GM15510 (cell line): ENCODE results near the gene POMGNT2.

Experiments
- POLR2A ChIP-seq: IDR thresholded peaks from 3 replicates; pipeline ENCODE4 v1.6.1; 2011; ENCODE audit warnings: borderline replicate concordance; ENCODE audit not compliant: insufficient read length; ENCODE audit errors: extremely low read depth

Gene POMGNT2

DNA sequence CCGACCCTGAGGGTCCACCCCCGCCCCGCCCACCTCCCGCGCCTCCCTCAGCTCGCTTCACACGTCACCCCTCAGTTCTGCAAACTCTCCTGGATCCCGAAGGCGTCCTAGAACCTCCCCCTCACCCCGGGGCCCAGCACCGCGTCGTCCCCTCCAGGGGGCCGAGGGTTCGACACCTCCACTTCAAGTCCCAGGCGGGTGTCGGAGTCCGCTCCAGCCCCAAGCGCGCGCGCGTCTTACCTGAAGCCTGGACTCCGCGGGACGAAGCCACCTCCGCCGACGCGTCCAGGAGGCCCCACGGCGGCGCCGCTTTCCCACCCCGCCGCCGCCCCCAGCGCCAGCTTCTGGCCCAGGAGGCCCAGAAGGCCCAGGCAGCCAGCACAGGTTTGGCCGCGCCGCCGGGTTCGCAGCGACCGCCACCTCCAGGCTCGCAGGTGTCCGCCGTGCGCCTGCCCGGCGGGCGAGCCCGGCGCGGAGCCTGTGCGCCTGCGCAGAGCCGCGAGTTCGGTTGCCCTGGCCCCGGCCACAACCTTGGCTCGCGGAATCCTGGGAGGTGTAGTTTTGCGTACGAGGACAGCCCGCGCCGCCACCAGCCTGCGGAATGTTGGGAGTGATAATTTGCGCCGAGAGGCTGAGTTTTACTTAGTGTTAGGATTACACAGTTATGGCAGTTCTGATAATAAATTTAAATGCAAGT, at the start of gene POMGNT2:
Gene POMGNT2 (minus strand): TSS at position 484 of the 697 bp plus-strand sequence. CDS start 24,648 bp downstream, outside the sequence.
- no peak for TF ChIP-seq POLR2A

DNA sequence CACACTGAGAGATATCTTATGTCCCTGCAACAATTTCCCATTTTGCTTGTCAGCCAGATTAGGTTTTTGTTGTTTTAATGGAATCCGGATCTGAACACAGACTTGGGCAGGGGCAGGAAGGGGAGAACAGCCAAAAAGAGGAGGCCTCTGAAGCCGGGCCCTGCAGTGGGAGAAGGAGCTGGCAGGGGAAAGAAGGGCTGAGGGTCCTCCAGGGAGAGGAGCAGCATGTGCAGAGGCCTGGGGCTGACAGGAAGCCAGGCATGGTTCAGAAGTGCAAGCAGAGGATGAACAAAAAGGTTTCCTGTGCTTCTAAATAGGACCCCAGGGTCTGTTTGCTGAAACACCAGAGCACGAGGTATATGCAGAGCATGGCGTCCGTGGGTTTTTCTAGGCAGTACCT, 49.1 kb upstream of the POMGNT2 start:
- TF ChIP-seq POLR2A, result no peak

DNA sequence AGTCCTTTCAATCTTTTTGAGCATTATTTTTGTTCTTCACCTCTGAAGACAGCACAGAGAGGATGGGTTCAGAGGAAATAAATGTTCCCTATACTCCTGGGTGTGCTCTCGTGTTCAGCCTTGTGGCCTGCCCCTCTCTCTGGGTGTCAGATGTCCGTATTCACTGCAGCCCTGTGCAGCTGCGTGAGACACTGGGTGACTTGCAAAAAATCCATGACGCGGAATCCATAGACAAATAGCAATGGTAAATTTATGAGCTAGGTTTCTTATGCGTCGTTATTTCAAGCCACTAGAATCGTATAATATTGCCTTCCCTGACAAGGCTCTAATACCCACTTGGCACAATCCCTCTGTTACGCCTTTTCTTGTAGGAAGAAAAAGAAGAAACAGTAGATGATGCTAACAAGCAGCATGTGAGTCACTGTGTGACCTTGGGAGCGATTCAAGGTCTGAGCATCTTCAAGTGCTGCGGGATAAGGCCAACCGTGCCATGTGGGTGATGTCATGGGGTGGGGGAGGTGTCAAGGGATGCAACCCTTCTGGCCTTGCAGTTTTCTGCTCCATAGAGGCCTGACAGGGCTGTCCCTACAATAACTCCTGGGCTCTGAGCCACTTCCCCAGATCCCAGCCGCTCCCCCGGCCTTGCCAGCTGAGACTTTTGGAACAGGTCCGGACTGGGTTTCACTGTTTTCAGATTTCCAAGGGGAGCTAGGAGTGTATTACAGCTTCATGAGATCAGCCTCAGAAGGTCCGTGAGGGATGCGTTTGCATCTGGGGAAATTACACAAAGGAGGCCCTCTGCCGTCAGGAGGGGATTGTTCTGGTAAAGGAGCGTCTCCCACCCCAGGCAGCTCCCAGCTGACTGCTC, 47.6 kb upstream of the POMGNT2 start:
- TF ChIP-seq POLR2A, result no peak

DNA sequence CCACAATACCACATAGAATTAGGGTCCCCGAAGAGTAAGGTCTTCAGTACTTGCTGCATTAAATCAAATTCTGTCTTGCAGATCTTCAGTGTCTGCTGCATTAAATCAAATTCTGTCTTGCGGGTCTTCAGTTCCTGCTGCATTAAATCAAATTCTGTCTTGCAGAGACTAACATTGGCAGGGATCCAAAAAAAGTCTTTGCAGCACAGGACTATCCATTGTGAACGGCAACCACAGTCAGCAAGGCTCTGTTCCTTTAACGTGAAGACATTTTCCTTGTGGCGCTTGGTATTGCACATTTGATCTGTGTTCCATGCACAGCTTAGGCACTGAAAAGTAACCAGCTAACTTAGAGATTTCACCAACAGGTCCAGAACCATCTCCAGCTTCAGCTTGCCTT, 46.8 kb upstream of the POMGNT2 start:
- no peak for TF ChIP-seq POLR2A

DNA sequence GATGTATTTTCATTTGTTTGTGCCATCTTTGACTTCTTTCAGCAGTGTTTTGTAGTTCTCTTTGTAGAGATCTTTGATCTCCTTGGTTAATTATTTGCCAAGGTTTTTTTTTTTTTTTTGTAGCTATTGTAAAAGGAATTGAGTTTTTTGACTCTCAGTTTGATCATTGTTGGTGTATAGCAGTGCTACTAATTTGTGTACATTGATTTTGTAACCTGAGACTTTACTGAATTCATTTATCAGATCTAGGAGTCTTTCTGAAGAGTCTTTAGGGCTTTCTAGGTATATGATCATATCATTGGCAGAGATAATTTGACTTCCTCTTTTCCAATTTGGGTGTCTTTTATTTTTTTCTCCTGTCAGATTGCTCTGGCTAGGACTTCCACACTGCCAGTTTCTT, 42.2 kb upstream of the POMGNT2 start:
- no peak for TF ChIP-seq POLR2A

DNA sequence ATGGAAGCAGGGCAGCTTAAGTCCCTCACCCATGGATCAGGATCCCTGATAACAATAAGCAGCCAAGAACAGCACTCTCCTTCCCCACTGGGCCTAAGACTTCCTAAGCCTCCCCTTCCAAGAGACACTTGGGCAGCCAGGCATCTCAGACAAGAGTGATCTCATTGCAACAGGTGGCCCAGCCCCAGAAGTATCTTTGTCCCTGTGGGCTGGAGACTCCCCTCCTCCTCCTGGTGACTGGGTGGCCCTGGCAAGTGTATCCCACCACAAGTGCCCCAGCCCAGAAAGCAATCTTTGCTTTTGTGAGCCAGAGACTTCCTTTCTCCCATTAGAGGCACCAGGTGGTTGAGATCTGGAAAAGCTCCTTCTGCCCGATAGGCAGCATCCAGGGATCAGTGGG, 40.7 kb upstream of the POMGNT2 start:
- no peak for TF ChIP-seq POLR2A

DNA sequence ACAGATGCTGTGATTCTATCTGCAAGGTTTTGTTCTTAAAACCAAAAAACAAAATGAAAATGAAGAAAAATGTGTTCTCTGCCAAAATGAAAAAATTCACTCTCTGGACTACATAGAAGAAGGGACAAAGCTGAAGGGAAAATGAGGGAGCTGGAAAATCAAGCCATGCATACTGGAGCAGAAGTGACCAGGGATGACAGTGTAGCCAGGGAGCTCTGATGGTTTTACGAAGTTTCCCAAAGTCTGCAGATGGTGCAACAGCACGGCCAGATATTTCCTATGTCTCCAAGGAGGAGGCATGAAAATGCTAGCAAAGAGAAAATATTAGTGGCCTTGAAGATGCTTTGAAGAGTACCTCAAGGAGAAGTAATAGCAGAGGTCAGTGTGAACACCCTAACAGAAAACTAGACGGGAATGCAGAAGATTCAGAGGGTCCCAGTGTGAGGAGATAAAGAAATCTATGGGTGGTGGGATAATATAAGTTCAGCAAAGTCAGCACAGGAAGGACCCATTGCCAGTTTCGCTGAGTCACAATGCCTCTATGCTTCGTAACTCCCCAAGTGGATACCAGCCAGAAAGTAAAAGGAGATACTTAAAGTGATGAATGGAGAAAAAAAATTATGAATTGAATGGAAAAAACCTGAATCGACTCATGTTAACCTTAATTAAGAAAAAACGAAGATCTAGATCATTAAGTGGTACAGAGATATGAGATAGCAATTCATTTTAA, 39.0 kb upstream of the POMGNT2 start:
- TF ChIP-seq POLR2A, result no peak

DNA sequence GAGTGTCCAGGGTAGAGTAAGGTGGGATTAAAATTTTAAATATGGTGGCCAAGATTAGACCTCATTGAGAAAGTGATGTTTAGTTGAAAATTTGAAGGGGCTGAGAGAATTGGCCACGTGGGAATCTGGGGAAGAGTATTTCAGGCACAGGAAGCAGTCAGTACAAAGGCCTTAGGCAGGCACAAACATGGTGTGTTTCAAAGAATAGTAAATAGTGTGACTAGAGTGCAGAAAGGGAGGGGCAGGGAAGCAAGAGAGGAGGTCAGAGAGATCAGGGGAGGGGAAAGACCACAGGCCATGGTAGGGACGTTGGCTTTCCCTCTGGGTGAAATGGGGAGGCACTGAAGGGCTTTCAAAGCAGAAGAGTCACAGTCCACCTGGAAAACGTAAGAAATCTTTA, 36.6 kb upstream of the POMGNT2 start:
- TF ChIP-seq POLR2A, result no peak

DNA sequence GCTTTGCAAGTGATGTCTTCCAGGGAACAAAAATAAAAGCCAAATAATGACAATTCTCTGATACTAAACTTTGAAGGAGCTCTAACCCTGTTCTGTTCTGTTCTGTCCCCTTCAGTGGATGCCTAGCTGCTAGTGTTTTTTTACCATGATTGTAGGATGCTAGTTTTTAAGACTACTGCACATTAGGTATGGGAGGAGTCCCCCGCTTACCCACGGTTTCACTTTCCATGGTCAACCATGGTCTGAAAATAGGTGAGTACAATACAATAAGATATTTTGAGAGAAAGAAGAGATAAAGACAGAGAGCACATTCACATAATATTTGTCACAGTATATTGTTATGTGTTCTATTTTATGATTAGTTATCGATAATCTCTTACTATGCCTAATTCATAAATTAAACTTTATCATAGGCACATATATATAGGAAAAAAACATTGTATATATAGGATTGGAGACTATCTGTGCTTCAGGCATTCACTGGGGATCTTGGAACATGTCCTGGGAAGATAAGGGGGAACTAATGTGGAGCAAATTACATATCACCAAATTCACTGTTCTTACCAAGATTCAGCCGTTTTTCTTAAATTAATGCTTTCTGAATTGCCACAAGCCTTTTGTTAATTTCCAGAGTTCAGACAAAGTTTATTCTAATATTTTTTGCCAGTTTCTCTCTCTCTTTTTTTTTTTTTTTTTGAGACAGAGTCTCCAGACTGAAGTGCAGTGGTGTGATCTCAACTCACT, 32.8 kb upstream of the POMGNT2 start:
- no peak for TF ChIP-seq POLR2A

DNA sequence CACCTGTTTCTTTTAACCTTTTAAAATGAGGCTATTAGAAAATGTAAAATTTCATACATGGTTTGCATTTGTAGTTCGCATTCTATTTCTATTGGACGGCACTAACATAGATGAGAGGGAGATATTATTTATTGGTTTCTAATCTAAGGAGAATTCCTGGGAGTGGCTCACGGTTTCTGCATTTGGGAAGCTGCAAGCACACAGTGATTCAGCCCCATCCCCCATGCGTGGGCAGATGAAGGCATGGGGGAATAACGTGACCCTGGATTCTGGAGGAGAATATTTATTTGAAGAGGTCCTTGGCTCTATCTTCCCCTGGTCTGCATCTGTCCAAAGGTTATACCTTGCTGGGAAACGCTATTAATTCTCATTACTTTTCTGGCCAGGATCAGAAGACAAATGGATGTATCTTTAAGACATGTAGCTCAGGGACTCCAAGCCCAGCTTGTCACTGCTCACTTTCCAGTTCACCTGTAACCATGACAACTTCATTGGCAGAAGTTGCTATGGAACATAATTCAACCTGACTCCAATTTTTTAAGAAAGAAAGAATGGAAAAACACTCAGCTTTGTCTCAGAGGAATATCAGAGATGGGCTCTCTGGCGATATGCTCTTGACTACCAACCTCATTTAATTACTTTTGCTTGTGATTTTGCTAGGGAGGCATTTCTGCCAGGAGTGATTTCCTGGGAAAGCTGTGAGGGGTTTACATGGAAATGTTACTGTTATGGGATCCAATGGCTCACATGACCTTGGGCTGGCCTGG, 27.2 kb upstream of the POMGNT2 start:
- TF ChIP-seq POLR2A, result no peak

DNA sequence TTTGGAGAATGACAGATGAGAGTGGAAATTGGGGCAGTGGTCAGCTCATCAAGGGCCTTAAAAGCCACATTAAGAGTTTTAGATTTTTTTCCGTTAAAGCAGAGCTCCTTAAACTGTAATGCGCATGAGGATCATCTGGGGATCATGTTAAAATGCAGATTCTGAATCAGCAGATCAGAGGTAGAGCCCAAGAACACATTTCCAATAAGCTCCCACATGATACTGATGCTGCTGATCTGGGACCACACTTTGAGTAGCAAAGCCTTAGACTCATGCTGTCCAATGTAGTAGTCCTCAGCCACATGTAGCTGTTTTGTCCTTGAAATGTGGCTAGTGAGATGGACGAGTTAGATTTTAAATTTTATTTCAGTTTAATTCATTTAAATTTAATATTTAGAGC, 26.3 kb upstream of the POMGNT2 start:
- no peak for TF ChIP-seq POLR2A

DNA sequence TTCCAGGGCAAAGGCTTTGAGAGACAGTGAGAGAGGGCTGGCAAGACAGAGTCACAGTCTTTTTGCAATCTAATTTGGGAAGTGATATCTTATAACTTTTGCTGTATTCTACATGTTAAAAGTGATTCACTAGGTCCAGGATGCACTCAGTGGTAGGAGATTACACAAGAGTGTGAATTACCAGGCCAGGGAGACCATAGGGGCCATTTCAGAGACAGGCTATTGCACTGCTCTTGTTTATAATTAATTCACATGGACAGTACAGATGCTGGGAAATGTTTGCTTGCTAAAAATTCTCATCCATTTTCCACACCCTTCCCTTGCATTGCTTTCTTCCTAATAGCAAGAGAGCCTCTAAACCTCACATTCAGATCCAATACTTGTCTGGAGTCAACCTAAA, 22.6 kb upstream of the POMGNT2 start:
- TF ChIP-seq POLR2A, result no peak

DNA sequence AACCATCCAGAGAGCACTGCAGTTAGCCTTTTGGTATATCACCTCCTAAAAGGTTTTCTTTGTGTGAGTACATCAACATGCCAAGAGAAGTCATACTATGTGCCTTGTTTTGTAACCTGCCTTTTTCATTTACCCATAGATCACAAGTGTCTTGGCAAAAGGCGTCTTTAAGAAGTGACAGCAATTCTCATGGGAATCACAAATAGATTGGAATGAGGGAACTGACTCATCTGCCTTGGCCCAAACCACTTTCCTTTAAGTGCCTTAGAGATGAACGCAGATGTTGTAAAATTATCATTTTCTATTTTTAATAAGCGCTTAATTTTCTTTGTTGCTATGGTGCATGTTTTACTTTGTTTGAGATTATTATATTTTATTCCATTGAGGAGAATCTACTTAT, 20.7 kb upstream of the POMGNT2 start:
- no peak for TF ChIP-seq POLR2A

DNA sequence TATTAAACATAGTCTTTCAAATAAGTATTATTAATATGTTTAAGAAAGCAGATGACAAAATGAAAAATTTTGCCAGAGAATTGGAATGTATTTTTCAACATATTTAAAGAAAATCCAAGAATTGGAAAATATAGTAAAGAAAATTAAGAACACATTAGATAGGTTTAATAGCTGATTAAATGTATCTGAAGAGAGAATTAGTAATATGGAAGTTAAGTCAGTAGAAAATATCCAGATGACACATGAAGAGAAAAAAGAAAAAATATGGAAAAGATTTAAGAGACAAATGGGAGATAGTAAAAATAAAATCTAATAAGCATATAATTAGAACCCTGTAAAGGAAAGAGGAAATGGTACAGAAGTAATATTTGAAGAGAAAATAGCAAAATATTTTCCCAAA, 18.0 kb upstream of the POMGNT2 start:
- TF ChIP-seq POLR2A, result no peak
